Transverse colon (tissue), 4 donors: Measurements from ENCODE around the gene ELMO3.

ENCODE experiments used
- EP300 ChIP-seq: sonication (generic); formaldehyde crosslinking; IDR thresholded peaks from one replicate; pipeline ENCODE4 v1.6.1; 2017; ENCODE audit warnings: antibody characterized with exemption, low read depth
- POLR2A ChIP-seq: fragments of 450-650 bp; IDR thresholded peaks from one replicate; pipeline ENCODE4 v1.6.1; 2016; ENCODE audit warnings: antibody characterized with exemption, mild to moderate bottlenecking, moderate library complexity
- POLR2AphosphoS5 ChIP-seq, 3 donors: sonication (generic); formaldehyde crosslinking; IDR thresholded peaks; one replicate each; pipeline ENCODE4 v1.6.1; 2016; ENCODE audit warnings: antibody characterized with exemption in 3 of 3
- TF ChIP-seq, protein P1 (sequence below), 5 experiments: fragments of 200-600 bp in 3 of 5; fragments of 450-650 bp in 2 of 5; sonication (generic) in 3 of 5; IDR thresholded peaks; 1 replicate in 2 of 5; 2 replicates in 3 of 5; pipeline ENCODE4 v1.5.1; 2016 to 2017; ENCODE audit warnings: antibody characterized with exemption in 5 of 5, inconsistent platforms in 3 of 5, mild to moderate bottlenecking in 2 of 5, moderate library complexity in 1 of 5

DNA sequence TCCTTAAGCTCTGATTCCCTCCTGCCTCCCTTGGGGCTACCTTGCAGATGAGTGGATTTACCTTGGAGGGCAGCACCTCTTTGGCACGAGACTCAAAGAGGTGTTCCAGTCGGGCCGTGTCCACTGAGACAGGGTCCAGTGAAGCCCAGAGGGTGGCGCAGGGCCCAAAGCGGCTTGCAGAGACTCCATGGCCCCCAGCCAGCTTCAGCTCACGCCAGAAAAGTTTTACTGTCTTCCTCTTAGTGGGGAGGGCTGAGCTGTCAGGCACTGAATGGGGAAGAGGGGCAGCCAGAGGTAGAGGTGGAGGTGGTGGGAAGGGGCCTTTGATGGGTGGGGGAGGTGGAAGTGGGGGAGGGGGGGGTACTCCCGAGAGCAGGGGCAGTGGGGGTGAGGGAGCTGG, 34.7 kb downstream of the ELMO3 start:
- TF ChIP-seq, protein P1, sequence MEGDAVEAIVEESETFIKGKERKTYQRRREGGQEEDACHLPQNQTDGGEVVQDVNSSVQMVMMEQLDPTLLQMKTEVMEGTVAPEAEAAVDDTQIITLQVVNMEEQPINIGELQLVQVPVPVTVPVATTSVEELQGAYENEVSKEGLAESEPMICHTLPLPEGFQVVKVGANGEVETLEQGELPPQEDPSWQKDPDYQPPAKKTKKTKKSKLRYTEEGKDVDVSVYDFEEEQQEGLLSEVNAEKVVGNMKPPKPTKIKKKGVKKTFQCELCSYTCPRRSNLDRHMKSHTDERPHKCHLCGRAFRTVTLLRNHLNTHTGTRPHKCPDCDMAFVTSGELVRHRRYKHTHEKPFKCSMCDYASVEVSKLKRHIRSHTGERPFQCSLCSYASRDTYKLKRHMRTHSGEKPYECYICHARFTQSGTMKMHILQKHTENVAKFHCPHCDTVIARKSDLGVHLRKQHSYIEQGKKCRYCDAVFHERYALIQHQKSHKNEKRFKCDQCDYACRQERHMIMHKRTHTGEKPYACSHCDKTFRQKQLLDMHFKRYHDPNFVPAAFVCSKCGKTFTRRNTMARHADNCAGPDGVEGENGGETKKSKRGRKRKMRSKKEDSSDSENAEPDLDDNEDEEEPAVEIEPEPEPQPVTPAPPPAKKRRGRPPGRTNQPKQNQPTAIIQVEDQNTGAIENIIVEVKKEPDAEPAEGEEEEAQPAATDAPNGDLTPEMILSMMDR (IDR thresholded peaks at IDR 0.05): no peak
- TF ChIP-seq POLR2AphosphoS5 (IDR thresholded peaks at IDR 0.05) (no peak), POLR2A (no peak), EP300 (no peak)
